Tibial nerve (tissue), 4 donors: ENCODE results near the gene PLA2R1. TPM values are rescaled to one million over a fixed set of nuclear protein-coding genes. Genes with fewer than 3 reads are reported as not detected.

Source experiments
- DNase-seq, 2 donors: peaks; one replicate each; pipeline ENCODE4 v3.0.0-alpha.2; 2019; ENCODE audit warnings: low spot score in 2 of 2
- H3K27ac ChIP-seq, 4 donors: fragments of 200-600 bp; sonication (generic) in 3 of 4; one replicate each; pipeline ENCODE4 v1.5.1; 2017 to 2019; ENCODE audit warnings: mild to moderate bottlenecking in 1 of 4
- H3K27me3 ChIP-seq, 2 donors: fragments of 200-600 bp; sonication (generic) in 1 of 2; one replicate each; pipeline versions ENCODE4 v1.5.1 to v1.6.0; 2017 to 2019
- H3K36me3 ChIP-seq, 3 donors: fragments of 200-600 bp; sonication (generic); one replicate each; pipeline ENCODE4 v1.5.1; 2018 to 2019
- H3K4me1 ChIP-seq, 4 donors: fragments of 200-600 bp; sonication (generic) in 3 of 4; one replicate each; pipeline ENCODE4 v1.5.1; 2017 to 2019
- H3K4me3 ChIP-seq, 4 donors: fragments of 200-600 bp; sonication (generic) in 3 of 4; one replicate each; pipeline ENCODE4 v1.5.1; 2017 to 2019; ENCODE audit warnings: mild to moderate bottlenecking in 1 of 4, moderate library complexity in 1 of 4
- H3K9me3 ChIP-seq, 4 donors: fragments of 200-600 bp; sonication (generic) in 3 of 4; one replicate each; pipeline ENCODE4 v1.5.1; 2017 to 2019
- EP300 ChIP-seq, 2 donors: sonication (generic); formaldehyde crosslinking; IDR thresholded peaks; one replicate each; pipeline ENCODE4 v1.6.1; 2017; ENCODE audit warnings: antibody characterized with exemption in 2 of 2, mild to moderate bottlenecking in 1 of 2
- POLR2A ChIP-seq, 2 donors: fragments of 450-650 bp; IDR thresholded peaks; one replicate each; pipeline ENCODE4 v1.6.1; 2017; ENCODE audit warnings: antibody characterized with exemption in 2 of 2, mild to moderate bottlenecking in 2 of 2, moderate library complexity in 2 of 2
- WGBS, 2 donors: methylation state at CpG; one replicate each; pipeline ENCODE4 v1.1.5; 2018; 5-methylcytosine and 5-hydroxymethylcytosine counted together
- total RNA-seq, 4 donors: library from RNA; depleted of rRNA; stranded (reverse); fragments of >200 nt; gene quantifications; one replicate each; pipeline ENCODE4 v1.1.0, GENCODE V29; 2016
- TF ChIP-seq, protein P1 (sequence below), 5 experiments: fragments of 200-600 bp in 3 of 5; fragments of 450-650 bp in 2 of 5; sonication (generic) in 3 of 5; IDR thresholded peaks; one replicate each; pipeline ENCODE4 v1.5.1; 2016 to 2019; ENCODE audit warnings: antibody characterized with exemption in 5 of 5, mild to moderate bottlenecking in 3 of 5, moderate library complexity in 2 of 5

Gene PLA2R1
- total RNA-seq, 4 donors from 2014 or later = 11.1 to 22.7 (median 18.6) TPM

DNA sequence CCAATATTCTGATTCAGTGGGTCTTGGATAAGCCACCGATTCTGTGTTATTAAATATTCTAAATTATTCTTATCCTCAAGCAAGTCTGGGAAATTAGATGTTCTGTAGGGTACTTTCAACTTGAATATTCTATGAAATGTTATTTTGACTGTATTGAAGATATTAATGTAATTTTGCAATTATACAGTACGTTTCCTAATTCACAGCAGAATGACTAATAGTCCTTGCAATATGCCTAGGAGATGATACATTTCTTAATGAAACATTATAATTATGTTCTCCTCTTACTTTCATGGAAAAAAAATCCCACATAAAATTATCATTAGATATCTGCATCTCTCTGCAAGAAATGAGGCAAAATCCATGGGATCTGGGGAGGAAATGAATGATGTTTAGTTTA lies 46.2 kb upstream of the PLA2R1 start:
- no peak overlapping the region for H3K27ac ChIP-seq
- no peak overlapping the region for H3K4me3 ChIP-seq
- no peaks in the 10 kb centered on the region for H3K9me3 ChIP-seq
- no peak for DNase-seq
- TF ChIP-seq EP300 (IDR thresholded peaks at IDR 0.05) = no peak
- TF ChIP-seq, protein P1, sequence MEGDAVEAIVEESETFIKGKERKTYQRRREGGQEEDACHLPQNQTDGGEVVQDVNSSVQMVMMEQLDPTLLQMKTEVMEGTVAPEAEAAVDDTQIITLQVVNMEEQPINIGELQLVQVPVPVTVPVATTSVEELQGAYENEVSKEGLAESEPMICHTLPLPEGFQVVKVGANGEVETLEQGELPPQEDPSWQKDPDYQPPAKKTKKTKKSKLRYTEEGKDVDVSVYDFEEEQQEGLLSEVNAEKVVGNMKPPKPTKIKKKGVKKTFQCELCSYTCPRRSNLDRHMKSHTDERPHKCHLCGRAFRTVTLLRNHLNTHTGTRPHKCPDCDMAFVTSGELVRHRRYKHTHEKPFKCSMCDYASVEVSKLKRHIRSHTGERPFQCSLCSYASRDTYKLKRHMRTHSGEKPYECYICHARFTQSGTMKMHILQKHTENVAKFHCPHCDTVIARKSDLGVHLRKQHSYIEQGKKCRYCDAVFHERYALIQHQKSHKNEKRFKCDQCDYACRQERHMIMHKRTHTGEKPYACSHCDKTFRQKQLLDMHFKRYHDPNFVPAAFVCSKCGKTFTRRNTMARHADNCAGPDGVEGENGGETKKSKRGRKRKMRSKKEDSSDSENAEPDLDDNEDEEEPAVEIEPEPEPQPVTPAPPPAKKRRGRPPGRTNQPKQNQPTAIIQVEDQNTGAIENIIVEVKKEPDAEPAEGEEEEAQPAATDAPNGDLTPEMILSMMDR (IDR thresholded peaks at IDR 0.05) = no peak
- no peak for TF ChIP-seq POLR2A (IDR thresholded peaks at IDR 0.05)
- 47 to 73% methylated on average over 2 of the region's 2 CpGs for WGBS, 2 donors
- H3K4me1 ChIP-seq = peaks cover 0 to 7% (median 0%) of the 10 kb centered on the region in 4 donors
- H3K36me3 ChIP-seq = no peaks in the 10 kb centered on the region
- H3K27me3 ChIP-seq = no peaks in the 10 kb centered on the region

- Histone ChIP-seq H3K27me3 (no peaks in the 10 kb centered on the region), H3K4me1 (no peaks in the 10 kb centered on the region), H3K27ac (no peak overlapping the region), H3K36me3 (no peaks in the 10 kb centered on the region), H3K4me3 (no peak overlapping the region), H3K9me3 (no peaks in the 10 kb centered on the region)
- WGBS, 2 donors = 85 to 90% methylated on average over 1 of the region's 1 CpG
- TF ChIP-seq POLR2A (IDR thresholded peaks at IDR 0.05) (no peak), EP300 (IDR thresholded peaks at IDR 0.05) (no peak)
- TF ChIP-seq, protein P1 (IDR thresholded peaks at IDR 0.05) = no peak
- no peak for DNase-seq
Measured at GRCh38 chr2:160105366-160105765, 43.0 kb upstream of the PLA2R1 start.

- Histone ChIP-seq H3K4me3 (no peak overlapping the region), H3K27ac (no peak overlapping the region), H3K27me3 (no peaks in the 10 kb centered on the region), H3K36me3 (no peaks in the 10 kb centered on the region), H3K9me3 (no peaks in the 10 kb centered on the region), H3K4me1 (no peaks in the 10 kb centered on the region)
- TF ChIP-seq POLR2A (IDR thresholded peaks at IDR 0.05) = no peak
- no peak for TF ChIP-seq EP300 (IDR thresholded peaks at IDR 0.05)
- TF ChIP-seq, protein P1 (IDR thresholded peaks at IDR 0.05) = no peak
- DNase-seq = no peak
- 64 to 87% methylated on average over 2 of the region's 2 CpGs for WGBS, 2 donors
Measured at GRCh38 chr2:160104115-160104514, 41.7 kb upstream of the PLA2R1 start.

DNA sequence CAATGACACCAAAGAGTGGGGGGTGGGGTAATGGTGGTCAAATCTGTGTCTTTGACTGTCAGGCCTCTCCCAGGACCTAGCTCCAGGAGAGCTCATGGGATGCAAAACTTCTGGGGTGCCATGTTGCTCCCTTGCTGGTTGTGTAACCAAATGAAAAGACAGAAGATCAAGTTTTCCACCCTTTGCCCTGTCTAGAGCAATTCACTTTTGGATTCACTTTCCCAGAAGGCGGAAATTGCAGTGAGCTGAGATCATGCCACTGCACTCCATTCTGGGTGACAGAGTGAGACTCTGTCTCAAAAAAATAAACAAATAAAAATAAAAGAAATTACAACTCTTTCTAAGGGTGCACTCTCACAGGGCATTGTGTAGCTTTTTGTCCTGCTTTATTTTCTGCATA lies 34.9 kb upstream of the PLA2R1 start:
- 90 to 91% methylated on average over 1 of the region's 1 CpG for WGBS, 2 donors
- no peaks in the 10 kb centered on the region for H3K27me3 ChIP-seq
- no peaks in the 10 kb centered on the region for H3K4me1 ChIP-seq
- no peak for DNase-seq
- H3K4me3 ChIP-seq = no peak overlapping the region
- no peak overlapping the region for H3K27ac ChIP-seq
- H3K36me3 ChIP-seq = no peaks in the 10 kb centered on the region
- peaks cover 0 to 16% (median 5%) of the 10 kb centered on the region in 4 donors for H3K9me3 ChIP-seq
- TF ChIP-seq POLR2A (IDR thresholded peaks at IDR 0.05) = no peak
- TF ChIP-seq, protein P1 (IDR thresholded peaks at IDR 0.05) = no peak
- no peak for TF ChIP-seq EP300 (IDR thresholded peaks at IDR 0.05)

DNA sequence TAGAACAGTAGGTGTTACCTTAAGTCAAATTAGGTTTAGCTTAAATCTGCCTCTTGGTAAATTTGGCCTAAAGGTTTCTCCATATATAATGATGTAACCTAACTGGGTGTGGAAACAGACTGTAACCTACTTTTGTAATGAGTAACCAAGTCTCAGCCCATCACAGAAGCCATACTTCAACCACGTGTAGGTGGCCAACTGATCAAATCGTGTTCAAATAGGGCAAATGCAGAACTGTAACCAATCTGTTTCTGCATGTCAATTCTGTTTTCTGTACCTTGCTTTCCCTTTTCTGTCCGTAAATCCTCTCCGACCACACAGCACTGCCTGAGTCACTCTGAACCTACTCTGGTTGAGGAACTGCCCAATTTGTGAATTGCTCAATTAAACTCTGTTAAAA lies 34.0 kb upstream of the PLA2R1 start:
- TF ChIP-seq EP300 (IDR thresholded peaks at IDR 0.05) (no peak), POLR2A (IDR thresholded peaks at IDR 0.05) (no peak)
- TF ChIP-seq, protein P1 (IDR thresholded peaks at IDR 0.05) = no peak
- DNase-seq = no peak
- H3K27me3 ChIP-seq = no peaks in the 10 kb centered on the region
- H3K9me3 ChIP-seq = peaks cover 0 to 20% (median 5%) of the 10 kb centered on the region in 4 donors
- 86 to 87% methylated on average over 4 of the region's 4 CpGs for WGBS, 2 donors
- no peaks in the 10 kb centered on the region for H3K4me1 ChIP-seq
- no peaks in the 10 kb centered on the region for H3K36me3 ChIP-seq
- no peak overlapping the region for H3K4me3 ChIP-seq
- H3K27ac ChIP-seq = no peak overlapping the region
